ENCODE results near the gene CIITA.
A peak's percentile ranks its signal among the peaks of the same experiment; 100 is the strongest.

The CIITA gene

DNA sequence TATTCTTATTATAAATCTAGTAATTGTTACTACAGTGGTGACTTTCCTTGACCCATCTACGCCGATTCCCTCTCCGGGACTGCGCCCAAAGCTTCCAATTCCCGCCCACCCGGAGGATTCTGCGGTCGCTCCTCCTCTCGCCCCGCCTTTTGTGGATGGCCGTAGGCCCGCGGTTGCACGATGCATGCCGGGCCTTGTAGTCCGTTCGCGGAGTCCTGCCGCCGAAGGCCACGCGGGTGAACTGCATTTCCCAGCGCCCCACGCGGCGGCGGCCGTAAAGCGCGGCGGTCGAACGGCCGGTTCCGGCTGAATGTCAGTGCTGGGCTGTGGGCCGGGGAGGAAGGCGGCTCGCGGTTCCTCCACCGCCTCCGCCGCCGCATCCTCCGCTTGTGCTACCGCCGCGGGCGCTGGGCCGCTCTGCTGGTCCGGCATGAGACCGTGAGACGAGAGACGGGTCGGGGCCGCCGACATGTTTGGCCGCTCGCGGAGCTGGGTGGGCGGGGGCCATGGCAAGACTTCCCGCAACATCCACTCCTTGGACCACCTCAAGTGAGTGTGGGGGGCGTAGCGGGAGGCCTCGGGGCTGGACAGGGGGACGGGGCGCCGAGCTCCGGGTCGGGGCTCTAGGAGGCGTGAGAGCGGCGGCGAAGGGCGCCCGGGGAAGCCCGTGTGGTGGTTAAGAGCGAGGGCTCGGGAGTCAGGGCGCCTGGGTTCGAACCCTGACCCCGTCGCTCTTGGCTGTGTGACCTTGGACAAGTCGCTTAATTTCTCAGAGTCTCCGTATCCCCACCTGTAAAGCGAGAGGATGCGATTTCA is 67.5 kb downstream of the CIITA start, which contains the start of gene CLEC16A:
Gene CLEC16A, plus strand, starts transcription at position 316 of the 816 bp plus-strand sequence. Its CDS starts 154 bp downstream, at position 470.
- Histone ChIP-seq H3K9ac (peak within 1 kb of the TSS; percentile 65), H3K4me3 (ENCODE audit: low read depth, low read length) (peak within 1 kb of the TSS; percentile 90), H3K4me1 (peaks cover 17% of the 10 kb centered on the region), H3K27ac (peak within 1 kb of the TSS; percentile 63), H3K79me2 (peaks cover 24% of the 10 kb centered on the region), H3K27me3 (ENCODE audit: control insufficient read depth, insufficient read depth, low read length) (no peaks in the 10 kb centered on the region), H3K4me2 (ENCODE audit: low read length) (peak within 1 kb of the TSS; percentile 83), H3K9me3 (ENCODE audit: control insufficient read depth, low read length) (no peaks in the 10 kb centered on the region), H3K36me3 (ENCODE audit: control insufficient read depth, insufficient read depth, low read length) (no peaks in the 10 kb centered on the region), H2AFZ (peak within 1 kb of the TSS; percentile 94)
- TF ChIP-seq, protein P1, sequence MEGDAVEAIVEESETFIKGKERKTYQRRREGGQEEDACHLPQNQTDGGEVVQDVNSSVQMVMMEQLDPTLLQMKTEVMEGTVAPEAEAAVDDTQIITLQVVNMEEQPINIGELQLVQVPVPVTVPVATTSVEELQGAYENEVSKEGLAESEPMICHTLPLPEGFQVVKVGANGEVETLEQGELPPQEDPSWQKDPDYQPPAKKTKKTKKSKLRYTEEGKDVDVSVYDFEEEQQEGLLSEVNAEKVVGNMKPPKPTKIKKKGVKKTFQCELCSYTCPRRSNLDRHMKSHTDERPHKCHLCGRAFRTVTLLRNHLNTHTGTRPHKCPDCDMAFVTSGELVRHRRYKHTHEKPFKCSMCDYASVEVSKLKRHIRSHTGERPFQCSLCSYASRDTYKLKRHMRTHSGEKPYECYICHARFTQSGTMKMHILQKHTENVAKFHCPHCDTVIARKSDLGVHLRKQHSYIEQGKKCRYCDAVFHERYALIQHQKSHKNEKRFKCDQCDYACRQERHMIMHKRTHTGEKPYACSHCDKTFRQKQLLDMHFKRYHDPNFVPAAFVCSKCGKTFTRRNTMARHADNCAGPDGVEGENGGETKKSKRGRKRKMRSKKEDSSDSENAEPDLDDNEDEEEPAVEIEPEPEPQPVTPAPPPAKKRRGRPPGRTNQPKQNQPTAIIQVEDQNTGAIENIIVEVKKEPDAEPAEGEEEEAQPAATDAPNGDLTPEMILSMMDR (IDR thresholded peaks at IDR 0.05), result peak; percentile 3

DNA sequence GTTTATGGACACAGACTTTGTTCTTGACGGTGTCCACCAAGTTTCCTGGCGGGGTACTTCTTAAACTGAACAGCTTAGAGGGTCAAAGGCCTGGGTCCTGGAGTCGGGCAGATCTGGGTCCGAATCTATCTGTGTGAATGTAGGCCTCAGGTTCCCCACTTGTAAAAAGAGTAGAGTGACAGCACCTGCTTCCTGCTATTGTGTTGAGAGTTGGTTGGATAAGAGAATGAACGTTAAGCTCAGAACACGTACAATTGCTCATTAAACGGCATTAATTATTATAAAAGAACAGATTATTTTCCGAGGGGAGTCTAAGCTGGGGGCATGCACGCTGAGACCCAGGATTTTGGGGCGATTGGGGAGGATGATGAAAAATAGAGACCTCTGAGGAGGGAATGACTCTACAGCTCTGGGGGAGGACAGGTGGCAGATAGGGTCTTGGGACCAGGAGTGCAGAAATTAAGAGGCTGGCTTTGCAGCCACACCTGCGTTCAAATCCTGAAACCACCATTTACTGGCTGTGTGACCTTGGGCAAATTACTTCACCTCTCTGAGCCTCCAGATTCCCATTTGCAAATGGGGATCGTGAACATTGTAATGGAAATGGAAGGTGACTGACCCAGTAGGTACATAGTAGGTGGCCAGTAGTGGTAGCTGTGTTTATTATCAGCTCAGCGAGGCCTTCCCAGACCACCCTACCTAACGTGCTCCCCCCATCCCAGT is 68.2 kb downstream of the CIITA start:
- Histone ChIP-seq H3K9ac (peak overlapping the region; percentile 65), H3K36me3 (ENCODE audit: control insufficient read depth, insufficient read depth, low read length) (no peaks in the 10 kb centered on the region), H3K27me3 (ENCODE audit: control insufficient read depth, insufficient read depth, low read length) (no peaks in the 10 kb centered on the region), H2AFZ (peak overlapping the region; percentile 94), H3K4me2 (ENCODE audit: low read length) (peak overlapping the region; percentile 83), H3K79me2 (peaks cover 24% of the 10 kb centered on the region), H3K4me3 (ENCODE audit: low read depth, low read length) (peak overlapping the region; percentile 90), H3K9me3 (ENCODE audit: control insufficient read depth, low read length) (no peaks in the 10 kb centered on the region), H3K4me1 (peaks cover 9% of the 10 kb centered on the region), H3K27ac (no peak overlapping the region)
- TF ChIP-seq, protein P1 (IDR thresholded peaks at IDR 0.05), result no peak

DNA sequence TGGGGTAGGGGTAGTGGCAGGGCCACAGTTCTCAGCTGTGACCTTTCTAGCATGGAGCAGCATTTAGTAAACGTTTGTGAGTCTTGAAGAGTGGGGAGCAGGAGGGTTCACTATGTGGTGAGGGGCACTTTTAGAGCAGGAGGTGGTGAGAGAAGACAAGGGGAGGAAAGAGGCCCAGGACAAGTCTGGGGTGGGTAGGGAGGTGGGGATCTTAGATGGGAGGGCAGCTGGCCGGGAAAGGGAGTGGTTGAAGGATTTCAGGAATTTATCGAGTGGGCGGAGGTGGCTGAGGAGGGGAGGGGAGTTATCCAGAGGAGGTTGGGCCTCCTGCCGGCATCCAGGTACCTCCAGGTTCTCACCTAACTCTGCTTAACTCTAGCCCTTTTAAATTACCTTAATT is 69.3 kb downstream of the CIITA start:
- Histone ChIP-seq H3K9me3 (ENCODE audit: control insufficient read depth, low read length) (no peaks in the 10 kb centered on the region), H2AFZ (no peak overlapping the region), H3K4me2 (ENCODE audit: low read length) (no peak overlapping the region), H3K79me2 (peaks cover 29% of the 10 kb centered on the region), H3K27me3 (ENCODE audit: control insufficient read depth, insufficient read depth, low read length) (no peaks in the 10 kb centered on the region), H3K4me3 (ENCODE audit: low read depth, low read length) (no peak overlapping the region), H3K27ac (no peak overlapping the region), H3K36me3 (ENCODE audit: control insufficient read depth, insufficient read depth, low read length) (no peaks in the 10 kb centered on the region), H3K9ac (no peak overlapping the region), H3K4me1 (peaks cover 4% of the 10 kb centered on the region)
- TF ChIP-seq, protein P1 (IDR thresholded peaks at IDR 0.05), result no peak

DNA sequence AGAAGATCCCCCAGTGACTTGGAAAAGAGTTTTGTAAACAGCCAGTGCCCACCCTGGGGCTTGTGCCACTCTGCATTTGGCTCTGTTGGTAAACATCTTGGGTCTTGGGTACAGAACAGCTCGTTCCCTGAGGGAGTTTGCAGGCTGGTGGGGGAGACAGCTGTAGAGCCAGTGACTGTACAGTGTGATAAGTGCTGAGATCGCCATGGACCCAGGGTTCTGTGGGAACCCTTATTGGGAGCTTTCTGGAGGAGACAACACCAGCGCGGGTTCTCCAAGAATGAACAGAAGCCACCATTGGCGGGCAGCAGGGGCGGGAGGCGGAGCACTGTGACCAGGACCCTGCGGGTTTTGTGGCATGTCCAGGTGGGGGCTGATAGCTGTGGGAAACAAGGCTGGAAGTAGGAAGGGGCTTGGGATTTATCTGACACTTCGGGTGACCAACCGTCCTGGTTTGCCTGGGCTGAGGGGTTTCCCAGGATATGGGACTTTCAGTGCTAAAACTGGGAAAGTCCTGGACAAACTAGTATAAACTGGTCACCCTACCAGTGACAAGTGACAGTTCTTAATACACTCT is 70.3 kb downstream of the CIITA start:
- no peaks in the 10 kb centered on the region for H3K27me3 ChIP-seq (ENCODE audit: control insufficient read depth, insufficient read depth, low read length)
- no peaks in the 10 kb centered on the region for H3K9me3 ChIP-seq (ENCODE audit: control insufficient read depth, low read length)
- H3K79me2 ChIP-seq, result peaks cover 29% of the 10 kb centered on the region
- no peak overlapping the region for H3K27ac ChIP-seq
- no peak overlapping the region for H3K4me3 ChIP-seq (ENCODE audit: low read depth, low read length)
- TF ChIP-seq, protein P1 (IDR thresholded peaks at IDR 0.05), result no peak
- H3K9ac ChIP-seq, result no peak overlapping the region
- no peaks in the 10 kb centered on the region for H3K36me3 ChIP-seq (ENCODE audit: control insufficient read depth, insufficient read depth, low read length)
- no peak overlapping the region for H2AFZ ChIP-seq
- peaks cover 4% of the 10 kb centered on the region for H3K4me1 ChIP-seq
- H3K4me2 ChIP-seq (ENCODE audit: low read length), result no peak overlapping the region
